ENCODE data around the gene NHEJ1.

The NHEJ1 gene

DNA sequence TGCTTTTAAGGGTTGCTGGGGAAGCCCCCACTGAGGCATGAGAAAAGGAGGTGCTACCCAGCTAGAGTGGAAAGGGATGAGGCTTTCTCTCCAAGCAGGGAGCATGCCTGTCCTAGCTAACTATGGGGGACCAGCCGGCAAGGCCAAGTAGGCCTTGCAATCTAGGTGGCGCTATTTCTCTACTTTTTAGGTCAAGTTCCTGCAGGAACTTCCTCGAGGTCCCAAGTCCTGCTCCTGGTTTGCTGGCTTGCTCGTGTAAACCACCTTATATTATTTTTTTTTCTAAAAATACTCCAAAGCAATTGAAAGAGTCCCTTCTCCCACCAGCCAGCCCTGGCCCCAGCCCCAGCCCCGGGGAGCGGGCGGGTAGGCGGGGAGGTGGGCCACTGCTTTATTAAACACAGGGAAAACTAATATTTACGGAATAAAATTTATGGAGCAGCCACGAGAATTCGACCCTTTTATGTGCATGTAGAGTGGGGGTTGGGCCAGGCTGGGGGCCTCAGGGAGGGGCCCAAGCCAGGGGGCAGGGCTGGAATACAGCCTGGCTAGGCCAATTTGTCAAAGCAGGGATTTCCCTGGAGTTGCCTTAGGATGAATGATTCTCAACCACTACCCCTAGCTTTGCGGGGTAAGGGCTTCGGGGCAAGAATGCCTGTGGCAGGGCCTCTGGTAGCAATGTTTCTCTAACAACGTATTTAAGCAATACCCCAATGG lies 87.0 kb downstream of the NHEJ1 start:
- DNase-seq (ENCODE audit: low read depth, low spot score) = peak; percentile 20
- no peak overlapping the region for H3K27ac ChIP-seq
- no peaks in the 10 kb centered on the region for H3K36me3 ChIP-seq (ENCODE audit: insufficient read depth, low read length)
- no peak overlapping the region for H3K4me3 ChIP-seq
- no peak overlapping the region for H3K9ac ChIP-seq (ENCODE audit: insufficient read length)
- H3K9me3 ChIP-seq (ENCODE audit: low read depth, low read length) = no peaks in the 10 kb centered on the region
- TF ChIP-seq FOXP2 (optimal IDR thresholded peaks at IDR 0.05; ENCODE audit: control extremely low read depth, extremely low read length, insufficient read depth) = no peak

DNA sequence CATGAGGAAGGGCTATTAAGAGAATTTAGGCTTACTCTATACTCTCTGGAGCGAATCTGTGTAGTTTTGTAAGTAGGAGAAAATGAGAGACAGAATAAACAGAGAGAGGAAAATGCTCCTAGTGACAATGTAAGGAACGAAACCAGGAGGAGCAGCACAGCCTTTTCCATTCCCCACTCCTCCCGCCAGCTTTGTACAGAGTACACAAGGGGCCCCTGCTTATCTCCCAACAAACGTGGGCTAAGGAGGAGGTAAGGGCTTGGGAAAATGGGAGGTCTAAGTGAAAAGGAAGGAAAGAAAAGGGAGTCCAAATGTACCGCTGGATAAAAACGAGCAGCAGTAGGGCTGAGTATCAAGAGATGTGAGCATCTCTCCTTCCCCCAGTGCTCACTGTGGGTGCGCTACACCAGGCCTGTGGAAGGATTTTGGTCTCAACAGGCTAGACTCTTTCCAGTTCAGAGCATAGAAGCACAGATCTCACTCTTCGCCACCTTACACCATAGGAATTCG lies 87.8 kb downstream of the NHEJ1 start:
- no peak overlapping the region for H3K9ac ChIP-seq (ENCODE audit: insufficient read length)
- no peaks in the 10 kb centered on the region for H3K36me3 ChIP-seq (ENCODE audit: insufficient read depth, low read length)
- H3K9me3 ChIP-seq (ENCODE audit: low read depth, low read length) = no peaks in the 10 kb centered on the region
- H3K4me3 ChIP-seq = no peak overlapping the region
- TF ChIP-seq POLR2AphosphoS5 (IDR thresholded peaks at IDR 0.05; ENCODE audit: borderline replicate concordance, low read depth, low read length) (no peak), FOXP2 (optimal IDR thresholded peaks at IDR 0.05; ENCODE audit: control extremely low read depth, extremely low read length, insufficient read depth) (no peak), EZH2 (IDR thresholded peaks at IDR 0.05) (no peak)
- H3K27ac ChIP-seq = no peak overlapping the region
- DNase-seq (ENCODE audit: low read depth, low spot score) = no peak

DNA sequence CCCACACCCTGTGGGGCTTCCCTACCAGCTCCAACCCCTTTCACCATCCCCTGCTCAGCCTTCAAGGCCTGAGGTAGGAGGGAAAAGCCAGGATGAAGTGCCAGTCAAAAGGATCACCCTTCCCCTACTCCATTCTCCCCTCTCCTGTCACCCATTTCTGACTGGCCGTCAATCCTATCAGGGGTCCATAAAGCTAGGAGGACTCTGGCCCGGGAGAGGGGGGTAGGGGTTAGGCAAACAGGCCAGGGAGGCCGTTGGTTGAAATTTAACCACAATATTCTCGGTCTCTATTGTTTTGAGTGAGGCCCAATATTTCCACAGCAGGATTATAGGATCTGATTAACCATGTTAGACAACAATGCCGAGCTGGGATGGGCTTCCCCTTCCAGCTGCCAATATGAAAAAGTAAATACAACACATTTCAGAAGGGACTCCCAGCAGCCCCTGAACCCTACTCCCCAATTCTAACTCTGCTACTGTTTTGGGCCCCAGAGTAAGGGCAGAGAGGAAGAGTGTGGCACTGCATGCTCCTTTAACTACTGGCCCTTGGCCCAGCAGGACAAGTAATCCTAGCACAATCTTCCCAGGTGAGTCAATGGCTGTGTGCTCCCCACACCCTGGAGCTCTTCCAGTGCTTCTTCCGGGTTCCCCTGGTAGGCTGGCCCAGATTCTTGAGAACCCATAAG lies 89.3 kb downstream of the NHEJ1 start:
- Histone ChIP-seq H3K9ac (ENCODE audit: insufficient read length) (no peak overlapping the region), H3K36me3 (ENCODE audit: insufficient read depth, low read length) (no peaks in the 10 kb centered on the region), H3K9me3 (ENCODE audit: low read depth, low read length) (no peaks in the 10 kb centered on the region), H3K27ac (no peak overlapping the region), H3K4me3 (no peak overlapping the region)
- TF ChIP-seq FOXP2 (optimal IDR thresholded peaks at IDR 0.05; ENCODE audit: control extremely low read depth, extremely low read length, insufficient read depth) = no peak
- TF ChIP-seq POLR2AphosphoS5 (IDR thresholded peaks at IDR 0.05; ENCODE audit: borderline replicate concordance, low read depth, low read length) = no peak
- no peak for TF ChIP-seq EZH2 (IDR thresholded peaks at IDR 0.05)
- DNase-seq (ENCODE audit: low read depth, low spot score) = no peak

DNA sequence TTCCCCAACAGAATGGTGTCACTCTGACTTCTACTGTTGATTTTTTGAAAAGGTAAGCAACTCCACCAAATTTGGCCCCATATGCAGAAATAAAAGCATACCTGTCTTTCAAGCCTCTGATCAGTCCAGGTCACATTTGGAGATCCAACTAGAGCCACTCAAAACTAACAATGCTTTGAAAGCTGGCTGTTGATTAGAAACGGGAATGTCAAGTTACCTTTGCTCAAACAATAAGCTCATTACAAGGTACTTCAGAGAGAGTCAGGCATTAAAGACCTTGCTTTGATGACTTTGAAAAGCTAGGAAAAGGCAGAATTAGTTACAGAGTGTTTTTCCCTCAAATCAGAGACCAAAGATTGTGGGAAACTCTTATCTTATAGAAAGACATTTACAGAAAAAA lies 95.1 kb downstream of the NHEJ1 start:
- TF ChIP-seq FOXP2 (optimal IDR thresholded peaks at IDR 0.05; ENCODE audit: control extremely low read depth, extremely low read length, insufficient read depth) (no peak), POLR2AphosphoS5 (IDR thresholded peaks at IDR 0.05; ENCODE audit: borderline replicate concordance, low read depth, low read length) (no peak), EZH2 (IDR thresholded peaks at IDR 0.05) (no peak)
- Histone ChIP-seq H3K27ac (no peak overlapping the region), H3K9ac (ENCODE audit: insufficient read length) (no peak overlapping the region), H3K4me3 (no peak overlapping the region), H3K36me3 (ENCODE audit: insufficient read depth, low read length) (no peaks in the 10 kb centered on the region), H3K9me3 (ENCODE audit: low read depth, low read length) (no peaks in the 10 kb centered on the region)
- DNase-seq (ENCODE audit: low read depth, low spot score) = no peak

DNA sequence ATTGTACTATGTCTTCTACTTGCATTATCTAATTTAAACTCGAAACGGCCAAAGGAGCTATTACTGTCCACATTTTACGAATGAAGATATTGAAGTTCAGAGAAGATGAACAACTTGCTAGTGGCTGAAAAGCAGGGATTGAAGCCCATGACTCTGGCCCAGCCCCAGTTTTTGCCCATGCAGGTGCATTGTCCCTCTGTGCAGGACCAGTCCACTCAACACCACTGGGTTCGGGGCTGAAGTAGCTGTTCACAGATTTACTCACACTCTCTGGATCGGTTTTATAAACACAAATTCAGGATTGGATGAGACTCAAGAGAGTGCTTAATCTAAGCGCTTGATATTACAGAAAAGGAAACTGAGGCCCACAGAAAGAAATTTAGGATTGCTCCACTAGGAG lies 98.5 kb downstream of the NHEJ1 start:
- TF ChIP-seq EZH2 (IDR thresholded peaks at IDR 0.05) = no peak
- TF ChIP-seq FOXP2 (optimal IDR thresholded peaks at IDR 0.05; ENCODE audit: control extremely low read depth, extremely low read length, insufficient read depth) = no peak
- TF ChIP-seq POLR2AphosphoS5 (IDR thresholded peaks at IDR 0.05; ENCODE audit: borderline replicate concordance, low read depth, low read length) = no peak
- Histone ChIP-seq H3K36me3 (ENCODE audit: insufficient read depth, low read length) (no peaks in the 10 kb centered on the region), H3K4me3 (no peak overlapping the region), H3K27ac (no peak overlapping the region), H3K9me3 (ENCODE audit: low read depth, low read length) (no peaks in the 10 kb centered on the region), H3K9ac (ENCODE audit: insufficient read length) (no peak overlapping the region)
- DNase-seq (ENCODE audit: low read depth, low spot score) = no peak

DNA sequence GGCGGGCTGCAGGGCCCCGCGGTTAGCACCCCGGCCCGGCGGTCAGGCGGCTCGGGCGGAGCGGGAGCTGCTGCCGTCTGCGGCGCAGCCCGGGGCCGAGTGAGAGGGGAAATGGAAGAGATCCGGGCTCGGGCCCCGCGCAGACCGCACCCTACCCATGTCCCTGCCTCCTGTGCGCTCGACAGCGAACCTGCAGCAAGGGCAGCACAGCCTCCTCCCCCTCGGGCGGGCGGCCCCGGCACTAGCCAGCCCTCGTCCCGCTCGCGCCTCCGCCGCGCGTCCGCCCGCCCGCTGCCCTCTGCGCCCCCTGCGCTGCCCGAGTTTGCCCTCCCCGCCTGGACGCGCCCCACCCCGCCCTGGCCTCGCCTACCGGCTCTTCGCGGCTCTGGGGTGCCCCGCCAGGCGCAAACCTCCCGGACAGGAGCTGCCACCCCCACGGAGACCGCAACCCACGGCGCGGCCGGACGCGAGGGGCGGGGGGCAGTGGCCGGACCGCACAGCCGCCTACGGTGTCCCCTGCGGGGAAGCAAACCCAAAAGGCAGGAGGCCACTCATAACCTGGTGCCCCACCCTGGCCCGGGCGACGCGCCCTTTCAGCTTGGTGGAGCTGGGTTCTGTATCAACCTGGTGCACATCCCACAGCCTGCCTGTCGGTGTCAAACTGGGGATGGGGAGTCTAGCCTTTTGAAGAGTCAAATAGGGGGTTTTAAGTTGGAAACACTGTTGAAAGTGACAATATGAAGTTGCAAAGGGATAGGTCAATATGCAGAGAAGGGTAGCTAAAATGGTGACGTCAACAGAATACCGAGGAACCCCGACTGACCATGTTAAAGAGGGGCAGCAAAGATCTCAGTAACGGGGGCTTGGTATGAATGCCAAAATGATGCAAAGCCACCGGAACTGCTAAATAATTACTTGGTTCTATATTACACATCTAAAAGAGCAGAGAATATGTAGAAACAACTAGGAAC lies 99.5 kb downstream of the NHEJ1 start, which contains the start of gene IHH:
TSS of gene IHH (minus strand) at position 101 of the 971 bp plus-strand sequence. CDS start 454 bp downstream, outside the sequence.
- Histone ChIP-seq H3K4me3 (no peak within 1 kb of the TSS), H3K27ac (no peak within 1 kb of the TSS), H3K36me3 (ENCODE audit: insufficient read depth, low read length) (no peaks in the 10 kb centered on the region), H3K9me3 (ENCODE audit: low read depth, low read length) (no peaks in the 10 kb centered on the region), H3K9ac (ENCODE audit: insufficient read length) (no peak within 1 kb of the TSS)
- TF ChIP-seq EZH2 (IDR thresholded peaks at IDR 0.05) (peak; percentile 91), FOXP2 (optimal IDR thresholded peaks at IDR 0.05; ENCODE audit: control extremely low read depth, extremely low read length, insufficient read depth) (no peak)
- no peak for DNase-seq (ENCODE audit: low read depth, low spot score)

DNA sequence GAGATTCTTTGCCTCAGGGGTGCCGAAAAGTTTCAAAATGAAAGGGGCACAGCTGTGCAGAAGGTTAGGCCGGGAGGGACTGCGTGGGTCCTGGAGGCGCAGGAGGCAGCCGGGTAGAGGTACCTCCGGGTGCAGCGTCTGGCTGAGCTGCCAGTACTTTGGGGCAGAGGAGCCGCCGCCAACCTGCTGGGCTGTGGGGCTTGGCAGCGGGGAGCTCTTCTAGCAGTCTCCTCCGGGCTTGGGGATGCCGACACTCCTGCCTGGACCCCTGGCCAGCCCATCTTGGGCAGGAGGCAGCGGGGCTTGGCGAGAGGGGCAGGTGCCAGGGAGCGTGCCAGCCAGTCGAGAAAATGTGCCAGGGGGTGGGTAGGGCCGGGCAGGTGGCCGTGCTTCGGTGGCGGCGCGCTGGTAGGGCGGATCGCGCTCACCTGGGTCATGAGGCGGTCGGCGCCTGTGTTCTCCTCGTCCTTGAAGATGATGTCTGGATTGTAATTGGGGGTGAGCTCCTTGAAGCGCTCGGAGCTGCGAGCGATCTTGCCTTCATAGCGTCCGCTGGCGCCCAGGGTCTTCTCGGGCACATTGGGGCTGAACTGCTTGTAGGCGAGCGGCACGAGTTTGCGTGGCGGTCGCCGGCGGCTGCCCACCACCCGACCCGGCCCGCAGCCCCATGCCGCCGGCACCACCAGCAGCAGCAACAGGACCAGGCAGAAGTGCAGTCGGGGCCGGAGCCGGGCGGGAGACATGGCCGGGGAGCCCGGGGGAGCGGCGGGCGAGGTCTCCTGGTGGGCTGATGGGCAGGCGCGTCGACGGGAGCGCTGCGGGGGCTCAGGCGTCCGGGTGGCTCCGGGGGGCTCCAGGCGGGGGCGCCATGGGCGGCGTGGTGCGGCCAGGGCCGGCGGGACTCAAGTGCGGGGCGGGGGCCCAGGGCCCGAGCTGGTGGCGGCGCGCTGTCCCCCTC lies 100.6 kb downstream of the NHEJ1 start:
- H3K9ac ChIP-seq (ENCODE audit: insufficient read length) = no peak overlapping the region
- no peaks in the 10 kb centered on the region for H3K36me3 ChIP-seq (ENCODE audit: insufficient read depth, low read length)
- no peak overlapping the region for H3K27ac ChIP-seq
- peak; percentile 95 for TF ChIP-seq EZH2 (IDR thresholded peaks at IDR 0.05)
- no peak for TF ChIP-seq FOXP2 (optimal IDR thresholded peaks at IDR 0.05; ENCODE audit: control extremely low read depth, extremely low read length, insufficient read depth)
- TF ChIP-seq POLR2AphosphoS5 (IDR thresholded peaks at IDR 0.05; ENCODE audit: borderline replicate concordance, low read depth, low read length) = no peak
- no peaks in the 10 kb centered on the region for H3K9me3 ChIP-seq (ENCODE audit: low read depth, low read length)
- H3K4me3 ChIP-seq = no peak overlapping the region
- no peak for DNase-seq (ENCODE audit: low read depth, low spot score)

All from SK-N-MC (cell line).